ENCODE results near the gene PRKX.
"Not testable (repeated sequence)": the region's sequence is repeated elsewhere in the genome, so short reads cannot be mapped to it uniquely, and the experiment has no call there.

The PRKX gene

DNA sequence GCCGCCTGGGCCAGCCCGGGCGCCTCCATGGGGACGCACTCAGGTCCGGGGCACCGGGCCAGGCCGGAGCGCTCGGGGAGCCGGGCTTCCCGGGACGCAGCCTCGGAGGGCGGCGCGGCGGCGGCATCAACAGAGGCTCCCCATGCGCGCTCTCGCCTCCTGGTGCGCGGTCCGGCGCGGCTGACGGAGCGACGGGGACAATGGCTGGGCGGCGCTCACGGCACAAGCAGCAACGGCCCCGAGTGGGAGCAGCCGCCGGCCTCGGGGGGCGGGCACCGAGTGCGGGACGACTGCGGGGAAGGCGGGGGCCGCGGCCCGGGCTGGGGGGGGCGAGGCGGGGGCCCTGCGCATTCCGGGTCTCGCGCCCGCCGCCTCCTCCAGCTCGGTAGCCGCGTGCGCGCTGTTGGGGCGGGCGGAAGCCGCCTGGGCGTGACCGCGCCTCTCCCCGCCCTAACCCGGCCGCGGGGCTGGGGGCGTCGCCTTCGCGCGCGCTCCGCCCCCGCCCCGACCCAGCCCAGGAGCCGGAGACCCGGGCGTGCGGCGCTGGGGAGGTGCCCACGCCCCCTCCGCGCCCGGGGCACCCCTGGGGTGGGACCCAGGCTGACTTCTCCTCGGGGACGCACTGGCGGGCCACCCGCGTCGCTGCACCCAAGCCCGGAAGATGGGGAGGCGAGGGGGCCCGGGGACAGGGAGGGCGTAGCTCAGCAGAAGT lies at the start of gene PRKX:
PRKX (minus strand) TSS at position 425 of the 712 bp plus-strand sequence; CDS start at position 29, 396 bp downstream.
- peak; percentile 80 for DNase-seq

- no peak for DNase-seq
Measured at GRCh38 chrX:3763111-3763510, 49.7 kb upstream of the PRKX start.

DNA sequence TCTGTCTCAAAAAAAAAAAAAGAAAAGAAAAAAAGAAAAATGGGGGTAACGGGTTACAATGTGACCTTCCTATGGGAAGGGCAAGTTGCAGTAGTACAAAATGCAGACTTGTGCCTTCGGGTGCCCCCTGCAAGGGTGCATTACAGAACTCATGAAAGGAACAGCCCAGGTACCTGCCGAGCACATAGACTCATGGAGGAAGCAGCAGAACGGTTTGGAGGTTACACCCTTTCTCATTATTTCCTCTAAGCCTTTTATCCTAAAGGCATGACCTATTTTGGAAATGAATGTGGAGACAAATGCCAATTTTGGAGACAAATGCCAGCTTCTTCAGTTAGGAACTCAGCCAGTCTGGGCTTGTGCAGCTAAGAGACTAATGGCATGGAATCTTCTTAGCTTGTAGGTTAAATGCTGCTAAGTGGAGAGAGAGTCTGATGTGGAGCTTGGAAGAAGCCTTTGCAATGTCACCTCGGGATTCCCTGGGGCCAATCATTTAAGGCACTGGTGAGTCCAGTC lies 44.1 kb upstream of the PRKX start:
- DNase-seq, result no peak

DNA sequence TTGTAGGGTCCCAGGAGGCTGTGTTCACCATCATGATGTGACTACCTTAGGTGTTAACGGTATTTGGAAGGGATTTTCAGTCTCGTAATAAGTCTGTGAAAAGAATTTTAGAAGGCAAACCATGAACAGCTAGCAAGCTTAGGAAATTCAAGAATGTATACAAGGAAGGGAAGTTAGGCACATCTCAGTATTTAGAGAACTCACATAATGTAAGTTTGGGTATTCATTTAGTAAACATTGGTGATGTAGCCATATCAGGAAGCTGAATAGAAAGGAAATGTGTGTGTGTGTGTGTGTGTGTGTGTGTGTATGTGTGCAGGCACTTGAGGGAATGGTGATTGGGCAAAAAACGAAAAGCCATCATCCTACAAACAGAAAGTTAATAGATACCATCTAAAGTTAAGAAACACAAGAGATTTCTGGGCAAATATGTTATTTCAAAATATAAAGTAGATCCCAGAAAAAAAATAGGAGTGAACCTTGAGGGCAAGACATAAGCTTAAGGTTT lies 34.7 kb upstream of the PRKX start:
- DNase-seq, result no peak

GRCh38 chrX:3743801-3744439 lies 30.5 kb upstream of the PRKX start:
- no peak for DNase-seq

GRCh38 chrX:3740946-3741345 lies 27.5 kb upstream of the PRKX start:
- DNase-seq, result not testable (repeated sequence)

- DNase-seq, result no peak
Measured at GRCh38 chrX:3738509-3738908, 25.1 kb upstream of the PRKX start.

- not testable (repeated sequence) for DNase-seq
Measured at GRCh38 chrX:3736536-3736935, 23.1 kb upstream of the PRKX start.

- DNase-seq, result not testable (repeated sequence)
Measured at GRCh38 chrX:3735891-3736290, 22.4 kb upstream of the PRKX start.

GRCh38 chrX:3734456-3734855 lies 21.0 kb upstream of the PRKX start:
- not testable (repeated sequence) for DNase-seq

- no peak for DNase-seq
Measured at GRCh38 chrX:3733043-3733430, 19.6 kb upstream of the PRKX start.

GRCh38 chrX:3732326-3733042 lies 19.0 kb upstream of the PRKX start:
- DNase-seq, result not testable (repeated sequence)

DNA sequence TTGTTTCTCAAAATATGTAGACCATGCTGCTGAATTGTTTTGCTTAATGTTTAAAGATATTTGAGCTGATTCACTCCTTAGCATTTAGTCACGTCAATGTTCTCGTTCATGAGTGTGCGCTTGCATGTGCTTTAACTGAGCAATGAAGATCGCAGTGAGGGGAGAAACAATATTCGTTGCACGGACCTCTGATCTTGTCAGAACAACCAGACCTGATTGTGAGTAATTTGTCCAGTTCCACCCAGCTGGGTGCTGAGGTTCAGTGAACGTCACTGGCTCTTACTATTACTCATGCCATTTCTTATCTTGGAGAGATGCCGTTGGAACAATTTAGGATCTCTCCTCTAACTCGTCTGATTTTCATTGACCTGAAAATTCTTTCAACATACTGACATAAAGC lies 15.0 kb upstream of the PRKX start:
- DNase-seq, result no peak

DNA sequence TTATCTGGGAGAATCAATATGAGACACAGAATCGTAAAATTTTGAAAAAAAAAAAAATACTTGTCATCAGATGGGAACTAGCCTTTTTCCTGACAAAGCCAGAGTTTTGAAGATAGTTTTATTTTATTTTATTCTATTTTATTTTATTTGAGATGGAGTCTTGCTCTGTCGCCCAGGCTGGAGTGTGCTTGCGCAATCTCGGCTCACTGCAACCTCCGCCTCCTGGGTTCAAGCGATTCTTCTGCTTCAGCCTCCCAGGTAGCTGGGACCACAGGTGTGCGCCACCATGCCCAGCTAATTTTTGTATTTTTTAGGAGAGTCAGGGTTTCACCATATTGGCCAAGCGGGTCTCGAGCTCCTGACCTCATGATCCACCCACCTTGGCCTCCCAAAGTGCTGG lies 10.0 kb upstream of the PRKX start:
- not testable (repeated sequence) for DNase-seq

DNA sequence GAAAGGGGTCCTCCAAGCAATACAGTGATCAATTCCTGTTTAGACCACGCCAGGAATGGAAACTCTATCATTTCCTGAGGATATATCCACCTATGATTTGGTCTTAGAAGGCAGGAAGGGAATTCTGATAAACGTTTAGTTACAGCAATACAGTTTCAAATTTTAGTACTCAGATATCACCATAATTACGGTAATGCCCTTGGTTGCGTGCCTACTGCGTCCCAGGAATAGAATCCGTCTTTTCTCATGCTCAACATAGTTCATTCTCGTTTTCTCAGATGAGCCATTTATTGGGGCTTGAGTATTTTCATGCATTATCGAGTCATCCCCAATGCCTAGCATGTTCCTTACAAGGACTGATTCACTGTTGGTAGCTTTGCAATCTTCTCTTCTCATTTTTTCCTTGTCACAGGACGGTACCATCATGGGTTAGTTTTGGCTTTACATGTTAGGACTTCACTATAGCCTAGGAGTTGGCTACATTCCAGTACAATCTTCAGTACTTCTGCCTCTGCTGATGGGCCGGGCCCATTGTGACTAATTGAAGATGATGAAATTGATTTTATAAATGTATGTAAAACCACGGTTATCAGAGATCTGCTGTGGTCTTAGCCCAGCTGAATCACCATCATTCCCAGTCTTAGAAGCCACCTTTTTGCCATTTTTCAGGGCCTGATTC lies 4.4 kb upstream of the PRKX start:
- no peak for DNase-seq

GRCh38 chrX:3715921-3716320 lies 2.5 kb upstream of the PRKX start:
- DNase-seq, result no peak

DNA sequence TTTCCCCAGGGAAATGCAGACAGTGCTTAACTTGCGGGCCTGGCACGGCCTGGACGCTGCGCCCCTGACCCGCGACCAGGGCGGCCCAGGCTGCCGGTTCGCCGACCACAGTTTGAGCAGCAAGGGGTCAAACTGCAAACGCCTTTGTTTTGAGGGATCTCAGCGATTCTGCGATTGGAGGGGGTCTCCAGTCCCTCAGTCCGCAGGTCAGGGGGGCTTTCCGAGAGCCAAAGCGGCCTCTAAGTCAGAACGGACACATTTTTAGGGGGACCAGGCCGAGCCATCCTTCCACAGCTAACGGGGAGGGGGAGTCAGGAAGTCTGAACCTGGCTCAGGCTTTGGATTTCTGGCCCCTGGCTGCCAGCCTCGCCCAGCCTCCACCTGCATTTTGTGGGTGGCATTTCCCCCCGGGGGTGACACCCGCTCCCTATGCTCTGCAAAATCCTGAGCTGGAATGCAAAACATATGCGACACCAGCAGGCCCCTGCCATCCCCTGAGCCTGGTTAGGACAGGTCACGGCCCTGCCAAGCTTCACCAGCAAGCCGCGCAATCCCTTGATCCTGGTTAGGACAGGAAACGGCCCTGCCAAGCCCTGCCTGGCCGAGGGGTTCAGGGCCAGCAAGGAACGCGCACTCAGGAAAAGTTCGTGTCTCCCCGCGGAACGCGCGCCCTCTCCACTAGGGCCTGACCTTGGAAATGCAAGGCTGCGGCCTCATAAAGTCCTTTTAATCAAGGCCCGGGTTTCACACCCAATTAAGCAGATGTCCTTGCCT lies 1.4 kb upstream of the PRKX start:
- DNase-seq, result not testable (repeated sequence)

DNA sequence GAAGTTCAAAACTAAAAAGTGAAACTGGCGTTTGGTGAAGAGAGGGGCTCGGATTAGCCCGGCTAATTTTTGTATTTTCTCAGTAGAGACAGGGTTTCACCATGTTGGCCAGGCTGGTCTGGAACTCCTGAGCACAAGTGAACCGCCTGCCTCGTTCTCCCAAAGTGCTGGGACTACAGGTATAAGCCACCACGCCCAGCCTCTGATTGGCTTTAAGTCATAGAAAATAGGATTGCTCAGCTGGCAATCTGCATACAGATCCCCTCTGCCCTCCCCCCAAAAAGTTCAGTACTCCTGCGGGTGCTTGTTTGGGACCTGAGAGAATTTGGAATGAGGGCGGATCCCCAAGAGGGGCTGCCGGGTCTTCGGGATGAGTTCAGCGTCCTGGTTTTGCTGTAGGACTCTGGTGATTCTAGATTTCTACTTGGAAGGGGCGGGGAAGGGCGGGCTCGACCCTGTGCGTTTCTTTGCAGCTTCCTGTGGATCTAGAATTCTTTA lies 537 bp upstream of the PRKX start:
- no peak for DNase-seq

- no peak for DNase-seq
Measured at GRCh38 chrX:3712870-3713224, 602 bp downstream of the PRKX start.

DNA sequence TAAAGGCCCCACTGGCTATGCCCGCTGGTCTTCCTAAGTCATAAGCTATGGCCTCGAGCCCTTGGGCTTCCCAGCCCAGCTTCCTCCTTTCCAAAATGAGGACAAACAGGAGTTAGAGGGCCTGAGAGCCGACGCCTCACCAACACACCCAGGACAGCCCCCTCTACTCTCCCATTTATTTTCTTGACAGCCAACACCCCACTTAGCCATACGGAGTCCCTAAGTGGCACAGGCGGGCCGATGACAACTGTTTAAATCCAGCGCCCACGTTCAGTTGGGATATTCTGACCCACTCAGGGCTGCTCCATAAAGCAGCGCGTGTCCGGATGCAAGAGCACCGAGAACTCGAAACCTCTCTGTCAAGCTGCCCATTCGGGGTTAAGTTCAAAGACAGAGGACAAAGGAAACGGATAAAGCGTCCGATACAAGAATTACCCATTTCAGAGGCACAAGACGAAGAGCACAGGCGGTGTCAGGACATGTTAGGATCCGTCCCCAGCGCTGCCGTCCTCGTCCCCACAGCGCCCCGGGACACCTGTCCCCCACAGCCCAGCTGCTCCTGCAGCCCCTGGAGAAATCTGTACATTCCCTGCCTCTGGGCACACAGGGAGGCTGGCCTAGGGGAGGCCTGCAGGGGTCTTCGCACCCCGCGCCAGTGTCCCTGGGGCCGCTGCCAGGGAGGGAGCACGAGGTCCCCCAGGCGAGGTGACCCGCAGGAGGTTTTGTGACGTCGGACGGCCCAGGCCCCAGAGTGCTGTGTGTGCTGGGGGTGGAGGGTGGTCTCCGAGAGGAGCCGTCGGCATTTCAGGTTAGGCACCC lies 1.2 kb downstream of the PRKX start:
- peak; percentile 45 for DNase-seq

DNA sequence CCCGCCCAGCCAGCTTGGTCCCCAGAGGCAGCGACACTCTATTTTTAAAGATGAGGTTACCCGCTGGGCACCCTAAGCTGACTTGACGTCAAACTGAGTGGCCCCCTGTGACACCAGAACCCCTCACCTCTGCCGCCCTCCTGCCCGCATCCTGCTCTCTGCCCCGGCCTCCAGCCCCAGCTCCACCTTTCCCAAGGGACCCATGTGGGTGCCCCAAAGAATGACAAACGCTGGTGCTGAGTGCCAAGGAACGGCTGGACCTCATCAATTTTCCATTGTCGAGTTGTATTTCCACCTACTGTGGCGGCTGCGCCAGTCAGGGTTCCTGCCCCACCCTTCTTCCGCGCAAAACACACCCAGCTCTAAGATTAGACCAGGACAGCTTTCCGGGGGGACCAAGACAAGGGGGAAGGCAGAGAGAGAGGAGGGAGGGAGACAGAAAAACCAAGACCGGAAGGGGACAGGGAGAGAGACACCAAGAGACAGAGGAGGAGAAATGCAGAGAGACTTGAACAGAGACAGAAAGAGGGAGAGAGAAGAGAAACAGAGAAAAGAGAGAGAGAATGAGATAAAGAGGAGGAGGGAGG lies 2.0 kb downstream of the PRKX start:
- peak; percentile 40 for DNase-seq
